ENCODE data around the gene GALNT10.

GALNT10 gene

GRCh38 chr5:154445422-154446194 is 255.1 kb downstream of the GALNT10 start, which contains the start of gene SAP30L:
Gene SAP30L (plus strand): TSS chr5:154445997. CDS start chr5:154446605, 608 bp downstream.
- peak; percentile 54 for DNase-seq (ENCODE audit: low read depth)

- no peak for DNase-seq (ENCODE audit: low read depth)
Observed at GRCh38 chr5:154446195-154447088, 255.9 kb downstream of the GALNT10 start.

GRCh38 chr5:154447089-154447725 is 256.7 kb downstream of the GALNT10 start:
- no peak for DNase-seq (ENCODE audit: low read depth)

- DNase-seq (ENCODE audit: low read depth) = no peak
Observed at GRCh38 chr5:154449786-154450185, 259.3 kb downstream of the GALNT10 start.

GRCh38 chr5:154451957-154452356 is 261.4 kb downstream of the GALNT10 start:
- DNase-seq (ENCODE audit: low read depth) = no peak

- DNase-seq (ENCODE audit: low read depth) = no peak
Observed at GRCh38 chr5:154455585-154455984, 265.1 kb downstream of the GALNT10 start.

GRCh38 chr5:154456540-154456939 is 266.0 kb downstream of the GALNT10 start:
- no peak for DNase-seq (ENCODE audit: low read depth)

- DNase-seq (ENCODE audit: low read depth) = no peak
Observed at GRCh38 chr5:154459015-154459414, 268.5 kb downstream of the GALNT10 start.

- no peak for DNase-seq (ENCODE audit: low read depth)
Observed at GRCh38 chr5:154460172-154460571, 269.6 kb downstream of the GALNT10 start.

GRCh38 chr5:154461531-154461930 is 271.0 kb downstream of the GALNT10 start:
- no peak for DNase-seq (ENCODE audit: low read depth)

- DNase-seq (ENCODE audit: low read depth) = no peak
Observed at GRCh38 chr5:154464438-154464837, 273.9 kb downstream of the GALNT10 start.

- DNase-seq (ENCODE audit: low read depth) = no peak
Observed at GRCh38 chr5:154465169-154465568, 274.6 kb downstream of the GALNT10 start.

GRCh38 chr5:154466147-154466546 is 275.6 kb downstream of the GALNT10 start:
- no peak for DNase-seq (ENCODE audit: low read depth)

- peak; percentile 44 for DNase-seq (ENCODE audit: low read depth)
Observed at GRCh38 chr5:154466671-154467070, 276.1 kb downstream of the GALNT10 start.

- no peak for DNase-seq (ENCODE audit: low read depth)
Observed at GRCh38 chr5:154467655-154468354, 277.3 kb downstream of the GALNT10 start.

- DNase-seq (ENCODE audit: low read depth) = no peak
Observed at GRCh38 chr5:154470137-154470536, 279.6 kb downstream of the GALNT10 start.

Data from non-pigmented ciliary epithelial cell (primary cell).